Caco-2 (cell line): ENCODE data around the gene NFAM1. TPM values are rescaled to one million over a fixed set of nuclear protein-coding genes. Genes with fewer than 3 reads are reported as not detected.

ENCODE experiments used
- BruUV-seq: library from RNA; stranded (reverse); fragments of 400-500 nt; replicated peaks from 2 replicates; lab custom pipeline; 2021; lab: Mats Ljungman, UMichigan
- CTCF ChIA-PET: fragments of 300-600 bp; sonication (Branson Sonifier 250); formaldehyde crosslinking; loops from one replicate; lab custom pipeline; 2022; ENCODE audit warnings: antibody characterized with exemption; lab: Charles Lee
- POLR2A ChIA-PET: fragments of 300-600 bp; sonication (Branson Sonifier 250); formaldehyde crosslinking; loops from one replicate; lab custom pipeline; 2022; ENCODE audit warnings: antibody characterized with exemption; lab: Charles Lee
- DNase-seq, 2 experiments: peaks; one replicate each; pipeline versions ENCODE4 v3.0.0 to v3.0.0-alpha.2; 2020 to 2022
- H3K27me3 ChIP-seq: replicated peaks from 2 replicates; pipeline ENCODE4 v1.6.0; 2011; ENCODE audit warnings: low read length; ENCODE audit not compliant: control insufficient read depth, insufficient read depth
- H3K36me3 ChIP-seq: 2 replicates; pipeline ENCODE4 v1.5.1; 2011; ENCODE audit warnings: low read length; ENCODE audit not compliant: control insufficient read depth, insufficient read depth
- H3K4me1 ChIP-seq: fragments of 250-450 bp; sonication (Bioruptor Pico); 2 replicates; pipeline ENCODE4 v1.5.1; 2020; ENCODE audit warnings: mild to moderate bottlenecking
- H3K4me3 ChIP-seq: 2 replicates; pipeline ENCODE4 v1.5.1; 2011; ENCODE audit warnings: low read depth, mild to moderate bottlenecking, control low read depth, low read length
- H3K9me3 ChIP-seq: fragments of 250-450 bp; sonication (Bioruptor Pico); 2 replicates; pipeline ENCODE4 v1.5.1; 2020; ENCODE audit warnings: mild to moderate bottlenecking, moderate library complexity
- H3K27ac Mint-ChIP-seq: one replicate; pipeline ENCODE4 v1.8.0; 2022; ENCODE audit warnings: mixed read lengths; ENCODE audit not compliant: unreplicated experiment
- H3K27me3 Mint-ChIP-seq: one replicate; pipeline ENCODE4 v1.8.0; 2022; ENCODE audit warnings: mixed read lengths; ENCODE audit not compliant: insufficient read depth, unreplicated experiment
- H3K36me3 Mint-ChIP-seq: one replicate; pipeline ENCODE4 v1.8.0; 2022; ENCODE audit warnings: mild to moderate bottlenecking, mixed read lengths; ENCODE audit not compliant: insufficient read depth, unreplicated experiment
- H3K4me1 Mint-ChIP-seq: one replicate; pipeline ENCODE4 v1.8.0; 2022; ENCODE audit warnings: low read depth, mixed read lengths; ENCODE audit not compliant: unreplicated experiment
- H3K4me3 Mint-ChIP-seq: one replicate; pipeline ENCODE4 v1.8.0; 2022; ENCODE audit warnings: mild to moderate bottlenecking, moderate library complexity, mixed read lengths; ENCODE audit not compliant: unreplicated experiment
- H3K9me3 Mint-ChIP-seq: one replicate; pipeline ENCODE4 v1.8.0; 2022; ENCODE audit warnings: mixed read lengths; ENCODE audit not compliant: unreplicated experiment
- intact Hi-C: fragments of 100-400 bp; cut with micrococcal nuclease; formaldehyde crosslinking; loops from one replicate; pipeline ENCODE4 v1.10.0; 2022; ENCODE audit not compliant: unreplicated experiment
- total RNA-seq: library from RNA; stranded (reverse); gene quantifications from 2 replicates; pipeline ENCODE4 v1.2.3, GENCODE V29; 2022
- TF ChIP-seq, protein P1 (sequence below), 2 experiments: fragments of 200-600 bp in 1 of 2; IDR thresholded peaks; 1 replicate in 1 of 2; 2 replicates in 1 of 2; pipeline versions ENCODE4 v1.5.1 to v1.8.0; 2011 to 2022; ENCODE audit warnings: antibody characterized with exemption in 1 of 2, control low read depth in 1 of 2, inconsistent platforms in 1 of 2, low read depth in 1 of 2, low read length in 1 of 2, mild to moderate bottlenecking in 1 of 2, moderate library complexity in 1 of 2; ENCODE audit not compliant: insufficient read depth in 1 of 2, severe bottlenecking in 1 of 2, unreplicated experiment in 1 of 2

NFAM1 gene
- total RNA-seq, 1 experiment from 2014 or later, result not detected

DNA sequence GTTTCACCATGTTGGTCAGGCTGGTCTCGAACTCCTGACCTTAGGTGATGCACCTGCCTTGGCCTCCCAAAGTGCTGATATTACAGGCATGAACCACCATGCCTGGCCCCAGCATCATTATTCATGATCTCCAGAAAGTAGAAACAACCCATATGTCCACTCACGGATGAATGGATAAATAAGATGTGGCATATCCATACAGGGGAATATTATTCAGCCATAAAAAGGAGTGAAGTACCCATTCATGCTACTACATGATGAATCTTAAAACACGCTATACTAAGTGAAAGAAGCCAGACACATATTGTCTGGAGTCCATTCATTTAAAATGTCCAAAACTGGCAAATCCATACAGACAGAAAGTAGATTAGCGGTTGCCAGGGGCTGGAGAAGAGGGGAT is 81.8 kb downstream of the NFAM1 start:
- ChIA-PET CTCF (no interaction called here), POLR2A (no interaction called here)
- H3K36me3 ChIP-seq, result no peaks in the 10 kb centered on the region
- no peak overlapping the region for H3K4me3 ChIP-seq
- no peak for DNase-seq
- Mint-ChIP-seq H3K27ac (no peak overlapping the region), H3K27me3 (no peaks in the 10 kb centered on the region), H3K4me1 (no peaks in the 10 kb centered on the region), H3K36me3 (no peaks in the 10 kb centered on the region), H3K4me3 (no peak overlapping the region), H3K9me3 (no peaks in the 10 kb centered on the region)
- intact Hi-C loops, result no loop called here
- TF ChIP-seq, protein P1, sequence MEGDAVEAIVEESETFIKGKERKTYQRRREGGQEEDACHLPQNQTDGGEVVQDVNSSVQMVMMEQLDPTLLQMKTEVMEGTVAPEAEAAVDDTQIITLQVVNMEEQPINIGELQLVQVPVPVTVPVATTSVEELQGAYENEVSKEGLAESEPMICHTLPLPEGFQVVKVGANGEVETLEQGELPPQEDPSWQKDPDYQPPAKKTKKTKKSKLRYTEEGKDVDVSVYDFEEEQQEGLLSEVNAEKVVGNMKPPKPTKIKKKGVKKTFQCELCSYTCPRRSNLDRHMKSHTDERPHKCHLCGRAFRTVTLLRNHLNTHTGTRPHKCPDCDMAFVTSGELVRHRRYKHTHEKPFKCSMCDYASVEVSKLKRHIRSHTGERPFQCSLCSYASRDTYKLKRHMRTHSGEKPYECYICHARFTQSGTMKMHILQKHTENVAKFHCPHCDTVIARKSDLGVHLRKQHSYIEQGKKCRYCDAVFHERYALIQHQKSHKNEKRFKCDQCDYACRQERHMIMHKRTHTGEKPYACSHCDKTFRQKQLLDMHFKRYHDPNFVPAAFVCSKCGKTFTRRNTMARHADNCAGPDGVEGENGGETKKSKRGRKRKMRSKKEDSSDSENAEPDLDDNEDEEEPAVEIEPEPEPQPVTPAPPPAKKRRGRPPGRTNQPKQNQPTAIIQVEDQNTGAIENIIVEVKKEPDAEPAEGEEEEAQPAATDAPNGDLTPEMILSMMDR (IDR thresholded peaks at IDR 0.05; ENCODE audit: insufficient read depth in 1 of 2, low read depth in 1 of 2, low read length in 1 of 2, severe bottlenecking in 1 of 2, unreplicated experiment in 1 of 2), result no peak
- no peaks in the 10 kb centered on the region for H3K27me3 ChIP-seq
- no TSS peak for BruUV-seq
- H3K9me3 ChIP-seq, result no peaks in the 10 kb centered on the region
- H3K4me1 ChIP-seq, result no peaks in the 10 kb centered on the region

DNA sequence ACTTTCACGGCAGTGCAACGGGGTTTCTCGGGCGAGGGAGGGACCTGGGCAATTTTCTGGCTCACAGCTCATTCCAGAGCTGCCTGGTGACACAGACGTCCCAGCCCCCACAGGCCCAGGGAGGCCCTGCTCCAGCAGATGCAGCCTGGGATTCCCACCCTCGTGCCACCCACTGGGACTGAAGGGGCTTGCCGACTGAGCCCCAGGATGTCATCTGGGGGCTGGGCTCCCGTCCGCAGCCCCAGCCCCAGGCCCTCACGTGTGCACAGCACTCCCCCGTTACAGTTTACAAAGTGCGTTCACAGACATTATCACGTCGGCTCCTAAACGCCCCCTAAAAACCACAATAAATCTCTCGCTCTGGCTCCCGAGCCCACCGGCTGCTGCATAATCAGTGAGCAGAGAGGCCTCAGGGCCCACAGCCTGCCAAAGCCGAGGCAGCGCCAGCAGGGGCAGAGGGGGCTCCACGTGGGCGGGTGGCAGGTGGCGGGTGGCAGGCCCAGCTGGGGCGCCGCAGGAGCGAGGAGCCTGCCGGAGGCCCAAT is 84.8 kb downstream of the NFAM1 start:
- Histone ChIP-seq H3K4me3 (no peak overlapping the region), H3K9me3 (no peaks in the 10 kb centered on the region), H3K36me3 (no peaks in the 10 kb centered on the region), H3K27me3 (no peaks in the 10 kb centered on the region), H3K4me1 (no peaks in the 10 kb centered on the region)
- Mint-ChIP-seq H3K27me3 (no peaks in the 10 kb centered on the region), H3K9me3 (no peaks in the 10 kb centered on the region), H3K27ac (no peak overlapping the region), H3K4me1 (no peaks in the 10 kb centered on the region), H3K4me3 (no peak overlapping the region), H3K36me3 (no peaks in the 10 kb centered on the region)
- no TSS peak for BruUV-seq
- DNase-seq, result no peak
- ChIA-PET POLR2A (no interaction called here), CTCF (no interaction called here)
- intact Hi-C loops, result no loop called here
- TF ChIP-seq, protein P1 (IDR thresholded peaks at IDR 0.05; ENCODE audit: insufficient read depth in 1 of 2, low read depth in 1 of 2, low read length in 1 of 2, severe bottlenecking in 1 of 2, unreplicated experiment in 1 of 2), result no peak

DNA sequence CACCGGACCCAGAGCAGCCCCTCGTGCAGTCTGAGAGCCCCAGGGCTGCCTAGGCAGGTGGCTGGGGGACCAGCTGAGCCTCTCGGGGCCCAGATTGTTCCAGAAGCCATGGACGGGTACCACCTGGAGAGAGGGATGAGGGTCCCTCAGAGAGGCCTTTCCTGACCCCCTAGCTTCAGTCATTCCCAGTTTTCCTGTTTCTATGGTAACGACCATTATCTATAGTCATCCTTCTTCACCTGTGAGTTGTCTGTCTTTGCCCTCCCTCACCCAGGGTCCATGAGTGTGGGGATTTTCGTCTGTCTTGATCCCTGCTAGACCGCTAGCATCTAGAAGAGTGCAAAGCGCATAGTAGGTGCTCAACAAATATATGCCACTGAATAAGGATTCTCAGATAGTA is 85.5 kb downstream of the NFAM1 start:
- no TSS peak for BruUV-seq
- Mint-ChIP-seq H3K27ac (no peak overlapping the region), H3K4me1 (no peaks in the 10 kb centered on the region)

More for the DNA sequence above, 85.5 kb downstream of the NFAM1 start:
- CTCF ChIA-PET, result no interaction called here
- no peaks in the 10 kb centered on the region for H3K36me3 Mint-ChIP-seq
- POLR2A ChIA-PET, result interaction anchor here (0.9 kb wide), 1 partner anchor 22 kb away, joined by 3 read pairs; no protein-coding TSS in a partner anchor
- no peak overlapping the region for H3K4me3 ChIP-seq
- no peaks in the 10 kb centered on the region for H3K36me3 ChIP-seq
- DNase-seq, result no peak
- no peaks in the 10 kb centered on the region for H3K4me1 ChIP-seq
- no peaks in the 10 kb centered on the region for H3K27me3 Mint-ChIP-seq
- H3K27me3 ChIP-seq, result no peaks in the 10 kb centered on the region
- H3K9me3 Mint-ChIP-seq, result no peaks in the 10 kb centered on the region
- TF ChIP-seq, protein P1 (IDR thresholded peaks at IDR 0.05; ENCODE audit: insufficient read depth in 1 of 2, low read depth in 1 of 2, low read length in 1 of 2, severe bottlenecking in 1 of 2, unreplicated experiment in 1 of 2), result no peak
- H3K4me3 Mint-ChIP-seq, result no peak overlapping the region
- intact Hi-C loops, result no loop called here
- no peaks in the 10 kb centered on the region for H3K9me3 ChIP-seq
